NCI-H2196 (cell line): ENCODE measurements around the gene ANKRD44.
"Not testable (repeated sequence)": the region's sequence is repeated elsewhere in the genome, so short reads cannot be mapped to it uniquely, and the experiment has no call there.

Experiments
- DNase-seq: peaks from one replicate; lab custom pipeline; 2025; ENCODE audit not compliant: unreplicated experiment; lab: John Stamatoyannopoulos, UW

Gene ANKRD44

DNA sequence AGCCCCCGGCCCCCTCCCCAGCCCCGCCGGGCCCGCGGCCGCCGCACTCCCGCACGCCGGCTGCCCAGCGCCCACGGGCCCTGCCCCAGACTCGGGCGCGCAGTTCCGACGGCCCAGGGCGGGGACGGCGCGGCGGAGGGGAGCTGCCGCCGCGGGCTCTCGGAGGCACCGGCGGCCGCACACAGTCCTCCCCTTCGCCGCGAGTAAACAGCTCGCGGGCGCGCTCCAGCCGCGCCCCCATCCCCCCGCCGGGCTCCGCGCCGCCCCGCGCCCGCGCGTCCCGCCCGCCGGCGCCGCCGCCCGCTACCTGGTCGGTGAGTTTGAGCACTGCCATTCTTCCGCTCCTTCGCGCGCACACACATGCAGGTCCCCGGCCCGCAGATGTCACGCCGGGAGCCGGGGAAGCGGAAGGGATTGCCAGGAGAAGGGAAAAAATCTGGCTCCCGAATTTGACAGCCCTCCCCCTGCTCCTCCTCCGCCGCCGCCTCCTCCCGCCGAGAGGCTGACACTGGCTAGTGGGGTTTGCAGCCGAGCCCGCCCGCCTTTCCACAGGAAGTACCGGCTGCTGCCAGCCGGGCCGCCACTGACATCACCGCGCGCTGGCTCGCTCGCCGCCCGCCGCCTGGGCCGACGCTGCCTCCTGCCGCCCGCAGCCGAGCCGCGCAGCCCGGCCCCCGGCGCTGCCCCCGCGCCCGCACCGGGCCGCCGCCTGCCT is at the start of gene ANKRD44:
ANKRD44 (minus strand) TSS at position 510 of the 715 bp plus-strand sequence; CDS start at position 334, 176 bp downstream.
- peak; percentile 88 for DNase-seq

DNA sequence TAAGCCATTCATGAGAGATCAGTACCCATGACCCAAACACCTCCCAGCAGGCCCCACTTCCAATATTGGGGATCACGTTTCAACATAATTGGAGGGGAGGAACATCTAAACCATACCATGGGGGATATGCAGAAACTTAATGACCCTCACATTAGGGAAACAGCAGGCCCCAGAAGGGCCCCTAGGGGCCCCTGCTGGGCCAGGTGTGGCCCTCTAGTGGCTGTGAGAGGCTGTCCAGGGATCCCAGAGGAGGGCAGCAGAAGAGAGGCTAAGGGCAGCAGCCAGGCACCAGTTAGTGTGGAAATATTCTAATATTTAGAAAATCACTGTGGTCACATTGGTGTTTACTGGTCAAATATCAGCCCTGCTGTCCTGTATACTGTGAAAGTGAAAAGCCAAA is 49.3 kb upstream of the ANKRD44 start:
- DNase-seq = no peak

DNA sequence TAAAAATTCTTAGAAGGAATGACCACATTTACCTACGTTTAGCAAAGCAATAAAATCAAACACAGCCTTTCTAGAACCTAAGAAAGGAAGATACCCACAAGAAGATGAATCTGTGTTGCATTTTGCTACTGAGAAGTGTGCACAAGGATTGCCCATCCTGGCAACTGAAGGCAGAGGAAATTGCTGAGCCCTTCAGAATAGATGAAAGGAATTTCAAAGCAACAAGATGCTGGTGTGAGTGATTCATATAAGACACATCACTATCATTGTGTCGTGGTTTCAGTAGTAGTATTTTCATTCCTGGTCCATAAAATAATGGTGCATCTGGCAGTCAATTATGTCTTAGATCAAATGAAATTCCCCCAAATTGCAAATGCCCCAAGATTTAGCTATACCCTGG is 48.4 kb upstream of the ANKRD44 start:
- no peak for DNase-seq

DNA sequence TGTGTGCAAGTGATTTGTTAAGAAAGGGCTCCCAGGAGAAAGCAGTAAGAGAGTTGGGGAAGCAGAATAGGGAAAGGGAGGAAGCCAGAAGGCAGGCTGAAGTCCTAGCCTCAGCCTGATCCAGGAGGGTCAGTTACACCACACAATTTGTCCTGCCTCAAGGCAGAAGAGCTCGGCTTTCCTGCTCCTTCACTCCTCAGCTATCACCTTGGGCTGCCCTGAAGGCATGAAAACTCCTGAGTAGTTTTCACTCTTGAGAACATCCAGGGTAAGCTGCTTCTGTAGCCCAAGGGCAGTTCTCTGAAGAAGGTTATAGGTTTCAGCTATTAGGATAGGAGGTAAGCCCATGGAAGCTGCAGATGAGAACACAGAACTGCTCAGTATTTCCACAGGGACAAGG is 47.4 kb upstream of the ANKRD44 start:
- DNase-seq = no peak

DNA sequence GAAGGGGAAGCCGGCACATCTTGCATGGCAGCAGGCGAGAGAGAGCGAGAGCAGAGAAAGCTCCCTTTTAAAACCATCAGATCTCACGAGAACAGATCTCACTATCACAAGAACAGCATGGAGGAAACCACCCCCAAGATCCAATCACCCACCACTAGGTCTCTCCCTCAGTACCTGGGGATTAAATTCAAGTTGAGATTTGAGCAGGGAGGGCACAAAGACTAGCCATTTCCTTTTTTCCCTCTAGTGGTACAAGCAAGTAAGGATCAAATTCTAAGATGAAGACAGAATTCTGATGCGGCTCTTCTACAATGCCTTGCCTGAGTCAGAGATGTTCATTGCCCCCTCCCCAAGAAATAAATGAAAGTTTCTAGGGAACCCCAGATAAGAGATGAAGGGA is 45.6 kb upstream of the ANKRD44 start:
- DNase-seq = no peak

DNA sequence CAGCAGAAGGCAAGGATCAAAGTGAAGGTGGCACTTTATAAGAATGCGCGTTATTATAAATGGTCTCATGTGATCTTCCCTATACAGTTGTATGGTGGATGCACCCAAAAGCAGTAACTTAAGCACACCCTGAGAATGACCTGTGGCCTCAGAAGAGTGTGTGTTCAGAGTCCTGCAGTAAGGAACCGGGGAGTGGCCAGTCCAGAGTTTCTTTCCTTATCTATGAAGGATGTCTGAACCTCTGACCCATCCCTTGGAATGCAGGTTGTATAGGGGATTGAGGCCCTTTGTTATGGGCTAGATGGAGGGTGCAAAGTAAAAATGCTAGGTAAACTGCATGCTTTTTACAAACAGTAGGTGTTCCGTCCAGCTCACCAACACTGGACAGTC is 43.6 kb upstream of the ANKRD44 start:
- no peak for DNase-seq

DNA sequence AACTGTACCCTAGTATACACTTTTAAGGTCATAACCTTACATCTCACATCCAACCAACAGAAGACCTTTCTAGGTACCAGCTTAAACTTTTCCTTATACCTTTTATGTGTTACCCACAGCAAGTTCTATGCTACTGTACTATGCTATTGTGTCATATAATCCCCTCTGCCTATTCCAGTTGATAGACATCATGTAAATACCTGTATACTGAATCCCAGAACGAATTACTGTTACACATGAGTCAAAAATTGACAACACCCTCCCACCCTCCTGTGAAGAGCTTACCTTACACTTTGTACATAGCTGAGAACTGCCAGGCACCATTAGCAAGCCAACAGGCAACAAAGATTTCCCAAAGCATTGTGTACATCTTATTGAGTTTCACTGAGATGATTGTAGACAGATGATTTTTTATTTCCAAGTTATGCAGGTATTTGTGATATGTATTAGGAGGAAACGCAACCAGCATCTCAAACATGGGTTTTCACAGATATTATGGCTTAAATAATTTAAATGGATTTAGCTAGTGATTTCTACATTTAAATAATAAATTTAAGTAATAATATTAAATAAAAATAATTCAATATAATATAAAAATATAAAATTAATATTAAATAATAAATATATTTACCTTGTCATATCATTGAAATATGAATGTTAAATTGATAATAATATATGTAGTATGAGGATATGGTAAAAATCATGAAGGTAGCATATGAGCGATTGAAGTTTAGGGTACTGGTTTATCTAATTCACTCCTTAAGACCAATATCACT is 43.0 kb upstream of the ANKRD44 start:
- no peak for DNase-seq

DNA sequence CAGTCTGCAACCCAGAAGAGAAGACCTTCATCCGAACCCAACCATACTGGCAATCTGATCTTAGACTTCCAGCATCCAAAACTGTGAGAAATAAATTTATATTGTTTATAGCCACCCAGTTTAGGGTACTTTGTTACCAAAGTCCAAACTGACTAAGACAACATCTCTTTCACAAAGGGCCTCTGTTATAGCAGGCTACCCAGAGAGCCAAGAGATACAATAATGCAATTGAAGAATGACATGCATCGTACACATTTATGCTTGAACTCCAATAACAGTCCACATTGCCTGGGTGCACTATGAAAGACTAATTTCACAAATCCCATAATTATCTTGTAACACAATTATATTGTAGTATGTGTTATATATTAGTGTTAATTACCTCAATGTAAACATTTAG is 39.1 kb upstream of the ANKRD44 start:
- no peak for DNase-seq

DNA sequence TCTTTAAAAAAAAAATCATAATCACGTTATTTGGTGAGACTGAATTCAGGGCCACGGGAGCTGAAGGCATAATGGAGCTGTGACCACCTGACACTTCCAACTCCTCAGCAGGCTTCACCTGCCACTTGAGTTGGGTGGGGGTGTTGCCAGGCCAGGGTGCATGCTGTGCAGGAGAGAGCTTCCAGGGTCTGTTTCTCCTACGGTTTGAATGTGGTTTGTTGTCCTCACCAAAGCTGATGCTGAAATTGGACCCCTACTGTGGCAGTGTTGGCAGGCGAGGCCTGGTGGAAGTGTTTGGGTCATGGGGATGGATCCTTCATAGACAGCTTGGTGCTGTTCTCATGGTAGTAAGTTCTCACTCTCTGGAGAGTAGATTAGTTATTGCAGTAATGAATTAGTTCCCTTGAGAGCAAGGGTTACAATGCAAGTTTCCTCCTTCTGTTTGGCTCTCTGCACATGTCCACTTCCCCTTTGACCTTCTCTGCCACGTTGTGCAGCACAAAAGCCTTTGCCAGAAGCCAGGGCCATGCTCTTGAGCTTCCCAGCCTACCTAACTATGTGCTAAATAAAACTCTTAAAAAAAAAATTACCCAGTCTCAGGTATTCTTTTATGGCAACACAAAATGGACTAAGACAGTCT is 38.3 kb upstream of the ANKRD44 start:
- no peak for DNase-seq

DNA sequence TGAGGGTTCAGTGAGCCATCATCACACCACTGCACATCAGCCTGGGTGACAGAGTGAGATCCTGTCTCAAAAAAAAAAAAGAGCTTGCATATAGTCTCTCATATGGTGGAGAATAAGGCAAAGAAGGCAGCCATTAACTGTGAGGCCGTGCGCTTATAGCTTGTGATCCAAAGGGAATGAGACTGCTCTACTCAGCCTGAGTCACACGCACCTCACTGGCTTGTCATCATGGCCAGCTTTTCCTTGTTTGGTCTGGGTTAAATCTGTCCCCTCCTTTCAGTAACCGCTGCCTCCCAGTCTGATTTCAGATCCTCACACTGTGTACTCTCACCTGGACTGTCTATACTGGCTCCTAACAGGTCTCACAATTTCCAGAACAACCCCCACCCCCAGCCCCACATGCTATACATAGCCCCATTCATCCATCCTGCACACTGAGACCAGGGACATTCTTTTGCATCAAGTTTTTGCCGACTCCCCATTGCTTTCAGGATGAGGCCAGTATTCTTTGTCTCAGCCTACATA is 35.3 kb upstream of the ANKRD44 start:
- DNase-seq = no peak

DNA sequence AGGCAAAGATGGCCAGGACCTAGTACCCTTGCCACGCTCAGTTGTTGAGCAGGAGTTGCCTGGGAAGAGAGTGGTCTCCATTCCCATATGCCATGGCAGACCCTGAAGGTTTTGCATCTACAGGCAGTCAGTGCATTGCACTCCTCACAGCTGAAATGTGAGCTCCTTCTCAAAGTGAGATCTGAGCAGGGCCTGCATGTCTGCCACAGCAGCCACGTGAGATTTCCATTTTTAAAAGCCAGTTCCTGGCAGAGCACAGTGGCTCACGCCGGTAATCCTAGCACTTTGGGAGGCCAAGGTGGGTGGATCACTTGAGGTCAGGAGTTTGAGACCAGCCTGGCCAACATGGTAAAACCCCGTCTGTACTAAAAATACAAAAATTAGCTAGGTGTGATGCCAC is 33.4 kb upstream of the ANKRD44 start:
- not testable (repeated sequence) for DNase-seq

DNA sequence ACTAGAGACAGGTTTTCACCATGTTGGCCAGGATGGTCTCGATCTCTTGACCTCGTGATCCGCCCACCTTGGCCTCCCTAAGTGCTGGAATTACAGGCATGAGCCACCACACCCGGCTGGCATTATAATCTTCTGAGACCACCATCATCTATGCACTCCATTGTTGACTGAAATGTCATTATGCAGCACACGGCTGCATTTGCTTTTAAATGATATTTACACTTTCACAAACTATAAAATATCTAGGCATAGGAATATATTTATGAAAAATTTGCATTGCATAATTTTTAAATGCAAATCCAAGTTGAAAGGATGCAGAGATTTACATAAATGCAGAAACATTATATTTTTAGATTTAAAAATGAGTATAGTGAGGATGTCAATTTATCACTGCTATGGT is 30.0 kb upstream of the ANKRD44 start:
- DNase-seq = no peak

DNA sequence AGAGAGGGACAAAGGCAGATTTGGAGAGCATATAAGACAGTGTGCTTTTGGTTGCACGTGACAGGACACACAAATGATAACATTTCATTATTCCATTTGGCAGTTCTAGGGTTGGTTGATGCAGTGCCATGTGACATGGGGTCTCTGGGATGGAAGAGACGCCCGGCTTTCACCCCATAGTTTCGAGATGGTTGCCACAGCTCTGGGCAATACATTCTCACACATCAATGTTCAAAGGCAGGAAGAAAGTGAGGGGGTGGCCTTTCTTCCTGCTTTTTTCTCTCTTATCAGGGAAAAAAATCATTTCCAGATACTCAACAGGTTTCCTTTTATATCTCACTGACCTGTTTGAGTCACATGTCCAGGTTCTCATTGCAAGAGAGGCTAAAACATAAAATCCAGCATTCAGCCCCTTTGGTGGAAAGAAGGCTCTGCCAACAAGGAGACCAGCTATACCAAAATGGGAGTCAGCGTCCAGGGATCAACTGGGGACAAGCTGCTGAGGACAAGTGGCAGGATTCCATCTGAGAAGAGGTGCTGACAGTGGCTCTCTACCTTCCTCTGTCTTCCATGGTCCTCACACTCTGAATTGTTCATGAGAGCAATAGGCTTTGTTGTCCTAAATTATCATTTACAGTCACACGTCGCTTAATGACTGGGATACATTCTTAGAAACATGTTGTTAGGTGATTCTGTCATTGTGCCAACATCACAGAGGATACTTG is 29.1 kb upstream of the ANKRD44 start:
- no peak for DNase-seq

DNA sequence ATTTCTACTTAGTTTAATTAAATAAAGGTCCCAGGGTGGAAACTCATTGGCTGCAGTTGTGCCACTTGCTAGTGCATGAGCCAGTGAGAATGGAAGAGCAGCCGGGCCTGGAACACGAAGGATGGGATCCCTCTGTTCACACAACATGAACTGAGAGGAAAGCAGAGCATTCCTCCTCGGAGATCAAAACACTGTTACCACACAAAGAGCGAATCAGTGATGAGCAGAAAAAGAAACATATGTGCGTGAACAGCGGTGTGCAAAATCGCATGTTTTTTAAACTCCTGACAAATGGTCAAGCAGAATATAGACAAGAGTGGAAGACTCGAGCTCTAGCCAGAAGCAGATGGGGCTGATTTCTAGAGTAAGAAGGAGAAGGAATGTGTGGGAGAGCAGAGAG is 28.4 kb upstream of the ANKRD44 start:
- no peak for DNase-seq

DNA sequence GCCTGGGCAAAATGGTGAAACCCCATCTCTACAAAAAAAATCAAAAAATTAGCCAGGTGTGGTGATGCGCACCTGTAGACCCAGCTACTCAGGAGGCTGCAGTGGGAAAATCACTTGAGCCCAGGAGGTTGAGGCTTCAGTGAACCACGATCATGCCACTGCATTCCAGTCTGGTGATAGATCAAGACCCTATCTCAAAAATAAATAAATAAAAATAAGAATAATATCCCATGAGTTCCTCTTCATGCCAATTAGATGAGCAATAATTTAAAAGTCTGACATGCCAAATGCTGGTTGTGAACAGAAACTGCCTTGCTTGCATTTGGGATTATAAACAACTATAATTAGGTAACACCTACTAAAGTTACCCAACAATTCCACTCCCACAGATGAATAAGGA is 22.1 kb upstream of the ANKRD44 start:
- no peak for DNase-seq

DNA sequence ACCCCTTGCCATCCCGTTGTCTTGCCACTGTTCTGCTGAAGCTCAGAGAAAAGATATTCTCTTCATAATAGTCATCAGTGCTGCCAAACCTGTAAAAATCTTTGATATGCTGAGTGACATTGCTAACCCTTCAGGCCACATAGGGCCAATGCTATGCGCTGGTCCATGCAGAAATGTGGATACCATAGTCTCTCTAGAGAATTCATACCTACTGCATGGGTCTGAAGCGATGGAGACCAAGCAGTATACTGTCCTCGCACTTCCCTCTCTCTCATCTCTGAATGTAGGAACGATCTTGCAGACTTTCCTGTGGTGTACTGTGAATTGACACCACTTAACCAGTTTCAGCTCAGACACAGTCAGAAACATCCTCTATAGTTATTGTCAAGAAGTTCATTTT is 17.9 kb upstream of the ANKRD44 start:
- no peak for DNase-seq

DNA sequence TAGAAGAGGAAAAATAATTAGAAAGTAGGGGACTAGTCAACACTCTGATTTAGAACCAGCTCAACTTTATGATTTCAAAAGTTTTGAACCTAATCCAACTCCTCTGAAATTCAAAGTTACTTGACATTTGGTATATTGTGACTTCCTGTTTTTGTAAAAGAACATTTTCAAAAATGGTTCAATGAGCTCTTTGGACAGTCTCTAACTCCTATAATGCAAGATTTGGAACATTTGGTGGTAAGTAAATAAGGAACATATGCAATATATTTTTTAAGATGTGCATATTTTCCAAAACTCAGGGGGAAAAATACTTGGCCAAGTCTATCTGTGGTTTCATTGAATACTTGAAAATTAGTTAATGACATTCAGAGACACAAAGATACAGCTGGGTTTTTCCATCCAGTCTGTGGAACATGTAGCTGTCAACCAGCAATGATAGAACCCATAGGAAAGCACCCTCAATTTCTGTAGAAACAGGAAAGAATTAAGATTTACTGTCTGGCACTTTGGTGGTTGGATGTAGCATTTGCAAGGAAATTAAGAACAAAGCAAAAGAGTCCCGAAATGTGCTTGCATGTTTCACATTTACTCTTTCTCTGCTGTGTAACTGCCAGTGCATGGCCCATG is 17.0 kb upstream of the ANKRD44 start:
- no peak for DNase-seq

DNA sequence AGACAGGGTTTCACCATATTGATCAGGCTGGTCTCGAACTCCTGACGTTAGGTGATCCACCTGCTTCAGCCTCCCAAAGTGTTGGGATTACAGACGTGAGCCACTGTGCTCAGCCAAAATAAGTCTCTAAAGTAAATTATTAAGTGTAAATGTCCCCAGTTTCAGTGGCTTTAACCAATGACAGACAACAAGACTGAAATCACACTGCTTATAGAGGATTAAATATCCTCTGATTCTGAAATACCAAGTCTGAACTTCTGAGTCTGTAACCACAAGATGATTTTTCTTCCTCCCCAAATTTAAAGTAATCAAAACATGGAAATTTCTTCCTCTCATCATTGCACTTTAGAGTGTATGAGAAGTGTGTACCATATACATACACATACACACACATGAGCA is 16.5 kb upstream of the ANKRD44 start:
- DNase-seq = no peak

DNA sequence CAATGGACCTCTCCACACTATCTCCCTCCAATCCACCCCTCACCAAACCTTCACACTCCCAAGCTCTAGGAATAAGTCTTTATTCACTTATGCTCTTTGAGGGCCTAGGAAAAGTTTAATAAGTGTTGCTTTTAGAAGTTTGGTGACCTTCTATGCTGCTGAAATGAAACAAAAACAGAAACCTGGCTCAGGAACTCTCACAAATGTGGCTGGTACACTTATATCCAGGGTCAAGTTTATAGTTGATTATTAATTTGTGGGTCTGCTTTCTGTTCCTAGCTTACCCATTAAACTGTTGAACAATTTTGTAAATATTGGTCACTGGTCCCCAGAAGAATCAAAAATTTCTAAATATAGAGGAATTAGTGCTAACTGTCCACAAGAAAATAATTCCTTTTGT is 14.2 kb upstream of the ANKRD44 start:
- no peak for DNase-seq

DNA sequence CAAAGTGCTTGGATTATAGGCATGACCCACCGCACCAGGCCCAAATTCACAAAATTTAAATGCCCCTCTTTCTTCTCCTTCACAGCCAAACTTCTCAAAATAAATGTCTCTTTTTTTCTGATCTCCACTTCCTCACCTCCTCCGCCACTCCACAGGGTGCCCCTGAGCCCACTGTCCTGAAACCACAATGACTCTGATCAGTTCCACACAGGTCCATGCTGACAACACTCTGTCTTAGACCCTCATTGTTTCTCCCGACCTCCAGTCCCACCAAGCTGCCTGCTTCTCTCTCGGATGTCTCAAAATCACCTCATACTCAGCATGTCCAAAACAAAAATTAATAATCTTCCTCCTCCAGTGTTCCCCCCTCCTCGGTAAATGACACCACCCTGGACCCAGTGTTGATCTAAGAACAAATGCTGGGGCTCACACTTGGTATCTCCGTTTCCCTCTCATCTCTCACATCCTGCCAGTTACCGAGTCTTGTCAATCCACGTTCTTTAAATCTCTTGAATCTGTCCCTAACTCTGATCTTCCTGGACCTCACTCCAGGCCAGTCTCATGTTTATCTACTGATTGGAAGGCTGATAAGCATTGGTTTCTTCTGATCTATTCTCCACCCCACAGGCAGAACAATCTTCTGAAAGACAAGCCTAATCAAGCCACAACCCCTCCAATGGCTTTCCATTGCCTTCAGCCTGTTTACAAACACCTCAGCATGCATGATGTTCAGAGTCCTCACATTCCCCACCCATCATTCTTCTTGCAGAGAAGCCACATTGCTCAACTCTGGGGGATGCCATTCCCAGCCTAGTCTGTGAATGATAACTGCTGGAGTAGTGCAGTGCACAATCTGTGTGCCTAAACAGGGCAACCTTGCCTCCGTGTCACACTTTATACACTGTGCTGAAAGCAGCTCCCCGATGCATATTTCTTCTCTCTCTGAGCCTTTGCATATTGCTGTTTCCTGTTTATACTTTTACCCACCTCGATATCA is 12.4 kb upstream of the ANKRD44 start:
- DNase-seq = no peak
